Urinary bladder (tissue), 4 donors: ENCODE data around the gene THUMPD1. TPM values are rescaled to one million over a fixed set of nuclear protein-coding genes. Genes with fewer than 3 reads are reported as not detected.
"Not testable (repeated sequence)": the region's sequence is repeated elsewhere in the genome, so short reads cannot be mapped to it uniquely, and the experiment has no call there.

ENCODE experiments used
- DNase-seq: peaks from one replicate; pipeline ENCODE4 v3.0.0-alpha.2; 2015; ENCODE audit errors: extremely low spot score
- H3K27ac ChIP-seq: one replicate; pipeline ENCODE4 v1.5.1; 2013; ENCODE audit warnings: low read depth, mild to moderate bottlenecking, moderate library complexity
- H3K36me3 ChIP-seq: one replicate; pipeline ENCODE4 v1.6.1; 2013; ENCODE audit warnings: mild to moderate bottlenecking, moderate library complexity; ENCODE audit not compliant: insufficient read depth
- H3K4me1 ChIP-seq: one replicate; pipeline ENCODE4 v1.6.1; 2013; ENCODE audit warnings: mild to moderate bottlenecking, moderate library complexity; ENCODE audit not compliant: insufficient read depth
- H3K4me3 ChIP-seq: one replicate; pipeline ENCODE4 v1.5.1; 2013; ENCODE audit warnings: low read depth, low read length
- WGBS: extraction: QIAGEN DNeasy Blood & Tissue Kit; methylation state at CpG from one replicate; pipeline ENCODE4 v1.1.7; 2013; 5-methylcytosine and 5-hydroxymethylcytosine counted together
- polyA plus RNA-seq: library from polyadenylated mRNA; stranded (reverse); fragments of 200-250 nt; gene quantifications from one replicate; pipeline ENCODE4 v1.2.3, GENCODE V29; 2013
- small RNA-seq: library from RNA; depleted of rRNA; stranded (forward); fragments of <200 nt; gene quantifications from one replicate; pipeline ENCODE3, GENCODE V24; 2014
- total RNA-seq: library from RNA; depleted of rRNA; stranded (reverse); fragments of >200 nt; gene quantifications from one replicate; pipeline ENCODE4 v1.2.3, GENCODE V29; 2014
- donor health status: healthy with polysubstance abuse.
- donor health status: healthy.

Gene THUMPD1
- total and polyA plus RNA-seq, 2 donors = 44.4 to 74.9 TPM

GRCh38 chr16:20704281-20704680 lies 37.3 kb downstream of the THUMPD1 start:
- 44% methylated on average over 3 of the region's 3 CpGs for WGBS
- Histone ChIP-seq H3K4me1 (no peaks in the 10 kb centered on the region), H3K27ac (no peak overlapping the region)

GRCh38 chr16:20701692-20702091 lies 39.9 kb downstream of the THUMPD1 start:
- not testable (repeated sequence) for H3K4me1 ChIP-seq, H3K4me3 ChIP-seq, DNase-seq, H3K27ac ChIP-seq, H3K36me3 ChIP-seq

More at GRCh38 chr16:20704281-20704680, 37.3 kb downstream of the THUMPD1 start:
- no peak for DNase-seq
- Histone ChIP-seq H3K4me3 (no peak overlapping the region), H3K36me3 (no peaks in the 10 kb centered on the region)

GRCh38 chr16:20696618-20697017 lies 45.0 kb downstream of the THUMPD1 start:
- WGBS = 70% methylated on average over 2 of the region's 2 CpGs
- no peaks in the 10 kb centered on the region for H3K4me1 ChIP-seq
- no peak overlapping the region for H3K27ac ChIP-seq
- H3K4me3 ChIP-seq = no peak overlapping the region
- no peaks in the 10 kb centered on the region for H3K36me3 ChIP-seq
- no peak for DNase-seq

GRCh38 chr16:20695024-20695423 lies 46.6 kb downstream of the THUMPD1 start:
- WGBS = 74% methylated on average over 4 of the region's 4 CpGs

GRCh38 chr16:20694096-20694495 lies 47.5 kb downstream of the THUMPD1 start:
- not testable (repeated sequence) for DNase-seq, H3K27ac ChIP-seq, H3K36me3 ChIP-seq, H3K4me3 ChIP-seq, H3K4me1 ChIP-seq
- 67% methylated on average over 6 of the region's 6 CpGs for WGBS

More at GRCh38 chr16:20695024-20695423, 46.6 kb downstream of the THUMPD1 start:
- no peak overlapping the region for H3K4me3 ChIP-seq
- no peak overlapping the region for H3K27ac ChIP-seq
- H3K36me3 ChIP-seq = no peaks in the 10 kb centered on the region
- no peak for DNase-seq
- no peaks in the 10 kb centered on the region for H3K4me1 ChIP-seq

GRCh38 chr16:20689668-20690067 lies 52.0 kb downstream of the THUMPD1 start:
- DNase-seq = no peak
- no peaks in the 10 kb centered on the region for H3K36me3 ChIP-seq
- no peak overlapping the region for H3K27ac ChIP-seq
- no peaks in the 10 kb centered on the region for H3K4me1 ChIP-seq
- H3K4me3 ChIP-seq = no peak overlapping the region

GRCh38 chr16:20683812-20684211 lies 57.8 kb downstream of the THUMPD1 start:
- WGBS = 82% methylated on average over 1 of the region's 1 CpG
- Histone ChIP-seq H3K4me1 (no peaks in the 10 kb centered on the region), H3K27ac (no peak overlapping the region), H3K4me3 (no peak overlapping the region), H3K36me3 (no peaks in the 10 kb centered on the region)
- DNase-seq = no peak

Small RNA genes lying within 50 kb of the gene (small RNA-seq; reads per million reads assigned to genes)
- gene RNU6-944P = not detected

Other genes starting within 250 kb of the THUMPD1 start
- 0.37 TPM for gene ACSM2B, start 165.5 kb downstream of the THUMPD1 start, total RNA-seq
- 0.28 TPM for gene ACSM2B, start 165.5 kb downstream of the THUMPD1 start, polyA plus RNA-seq
- gene ACSM1, start 44.1 kb downstream of the THUMPD1 start, total RNA-seq = 1.0 TPM
- 0.68 TPM for gene ACSM1, start 44.1 kb downstream of the THUMPD1 start, polyA plus RNA-seq
- gene ACSM3, start 22.2 kb upstream of the THUMPD1 start, total RNA-seq = 11.3 TPM
- gene ACSM3, start 22.2 kb upstream of the THUMPD1 start, polyA plus RNA-seq = 3.5 TPM
- gene ERI2, start 64.7 kb upstream of the THUMPD1 start, total RNA-seq = 45.6 TPM
- gene ERI2, start 64.7 kb upstream of the THUMPD1 start, polyA plus RNA-seq = 12.5 TPM
- gene REXO5, start 64.7 kb upstream of the THUMPD1 start, total RNA-seq = 16.1 TPM
- 3.0 TPM for gene REXO5, start 64.7 kb upstream of the THUMPD1 start, polyA plus RNA-seq
- 13.0 TPM for gene DCUN1D3, start 158.5 kb upstream of the THUMPD1 start, total RNA-seq
- 6.8 TPM for gene DCUN1D3, start 158.5 kb upstream of the THUMPD1 start, polyA plus RNA-seq
- 54.6 TPM for gene LYRM1, start 159.0 kb upstream of the THUMPD1 start, total RNA-seq
- gene LYRM1, start 159.0 kb upstream of the THUMPD1 start, polyA plus RNA-seq = 59.8 TPM